T follicular helper cell (primary cell): ENCODE results near the gene ANKRD60.
A peak's percentile ranks its signal among the peaks of the same experiment; 100 is the strongest.

Experiments used
- DNase-seq: peaks from one replicate; pipeline ENCODE4 v3.0.0-alpha.2; 2020; ENCODE audit warnings: low read depth
- total RNA-seq, 2 experiments: gene quantifications; one replicate each; lab custom pipeline; 2026; lab: John Stamatoyannopoulos, UW

The ANKRD60 gene
- 0 to 0.04 reads per million in 2 experiments for total RNA-seq

DNA sequence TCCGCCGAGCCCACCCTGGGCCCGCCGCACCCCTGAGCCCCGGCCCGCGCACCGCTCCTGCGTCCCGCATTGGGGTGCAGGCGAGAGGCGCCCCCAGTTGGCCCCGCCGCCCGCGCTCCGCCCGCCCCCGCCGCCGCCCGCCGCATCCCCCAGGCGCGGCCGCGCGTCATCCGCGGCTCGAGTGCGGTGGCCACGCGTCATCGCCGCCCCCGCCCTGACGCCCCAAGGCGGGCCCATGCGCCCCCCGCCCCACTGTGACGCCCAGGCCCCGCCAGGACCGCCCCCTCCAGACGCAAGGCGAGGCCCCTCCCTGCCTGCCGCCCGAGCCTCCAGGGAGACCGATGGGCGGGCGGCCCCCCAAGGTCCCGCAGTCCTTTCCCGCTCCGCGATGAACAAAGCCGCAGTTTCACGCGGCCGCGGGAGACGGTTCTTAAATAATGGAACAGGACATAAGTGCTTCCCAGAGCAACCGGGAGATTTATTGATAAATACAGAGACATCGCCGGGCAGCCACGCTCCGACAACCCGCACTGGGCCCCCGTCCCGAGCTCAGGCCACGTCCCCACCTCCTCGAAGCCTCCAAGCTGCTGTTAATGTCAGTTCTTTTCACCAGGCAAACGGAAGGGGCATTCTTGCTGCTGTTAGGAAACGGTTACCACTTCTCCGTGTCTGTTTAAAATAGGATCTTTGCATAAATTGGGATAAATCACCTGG is at the start of gene ANKRD60:
TSS of gene ANKRD60 (minus strand) at position 170 of the 714 bp plus-strand sequence. CDS start at position 170, 0 bp downstream.
- DNase-seq = peak; percentile 67

GRCh38 chr20:58277578-58278472 is 49.4 kb upstream of the ANKRD60 start:
- no peak for DNase-seq

GRCh38 chr20:58277107-58277506 is 48.7 kb upstream of the ANKRD60 start:
- DNase-seq = no peak

DNA sequence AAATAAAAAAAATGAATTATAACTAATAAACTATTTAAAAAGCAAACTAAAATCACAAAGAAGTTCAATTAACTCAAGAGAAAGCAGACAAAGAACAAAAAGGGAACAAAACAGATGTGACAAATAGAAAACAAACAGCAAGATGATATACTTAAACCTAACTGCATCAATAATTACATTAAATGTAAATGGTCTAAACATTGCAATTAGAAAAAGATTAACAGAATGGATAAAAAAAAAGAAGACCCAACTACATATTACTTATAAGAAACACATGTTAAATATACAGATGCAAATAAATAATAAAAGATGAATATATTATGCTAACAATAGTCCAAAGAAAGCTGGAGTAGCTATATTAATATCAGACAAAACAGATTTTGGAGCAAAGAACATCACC is 45.9 kb upstream of the ANKRD60 start:
- no peak for DNase-seq

- no peak for DNase-seq
These were observed 43.3 kb upstream of the ANKRD60 start for GRCh38 chr20:58271606-58272351.

DNA sequence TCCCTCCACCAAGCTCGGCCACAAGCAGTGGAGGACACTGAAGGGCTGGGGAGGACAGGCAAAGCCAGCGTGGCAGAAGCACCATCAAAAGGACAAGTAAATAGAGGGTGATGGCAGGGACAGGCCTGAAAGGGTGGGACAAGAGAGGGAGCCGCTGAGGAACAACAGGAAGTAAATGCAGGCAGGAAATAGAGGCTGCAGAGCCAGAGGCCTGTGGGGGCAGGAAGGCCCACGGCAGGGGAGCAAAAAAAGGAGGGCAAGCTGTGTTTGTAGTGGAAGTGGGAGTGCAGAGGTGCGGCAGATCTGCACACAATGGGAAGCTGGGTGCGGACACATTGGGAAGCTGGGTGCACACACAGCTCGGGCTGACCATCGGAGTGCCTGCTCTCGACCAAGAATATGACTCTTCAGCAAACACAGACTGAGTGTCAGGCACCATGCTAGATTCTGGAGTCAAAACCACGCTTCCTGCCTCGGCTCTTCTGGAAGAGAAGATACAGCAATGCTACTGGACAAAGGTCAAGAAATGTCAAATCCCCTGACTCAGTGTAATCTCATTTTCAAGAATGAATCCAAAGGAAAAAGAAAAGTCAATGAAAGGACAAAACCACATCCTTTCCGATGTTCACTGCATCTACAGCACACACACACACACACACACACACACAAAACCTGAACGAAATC is 40.6 kb upstream of the ANKRD60 start:
- no peak for DNase-seq

DNA sequence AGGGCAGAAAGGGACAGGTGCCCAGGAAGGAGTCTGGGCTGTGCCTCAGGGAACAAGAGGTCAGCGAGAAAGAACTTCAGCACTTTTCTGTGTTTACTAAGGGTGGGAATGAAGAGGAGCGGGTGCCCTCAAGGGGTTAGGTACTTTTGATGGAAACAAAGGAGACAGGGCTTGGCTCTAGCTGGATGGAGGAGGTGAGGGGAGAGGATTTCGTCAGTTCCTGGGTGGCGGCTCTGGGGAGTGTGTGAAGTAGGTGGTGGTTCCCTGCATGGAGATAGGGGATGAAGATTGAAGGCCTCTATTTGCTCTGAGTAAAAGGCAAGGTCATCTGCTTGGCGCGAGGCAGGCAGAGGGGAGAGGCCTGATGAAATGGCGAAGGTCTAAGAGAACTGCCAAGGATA is 40.0 kb upstream of the ANKRD60 start:
- DNase-seq = no peak

GRCh38 chr20:58267389-58268215 is 39.1 kb upstream of the ANKRD60 start:
- DNase-seq = no peak

DNA sequence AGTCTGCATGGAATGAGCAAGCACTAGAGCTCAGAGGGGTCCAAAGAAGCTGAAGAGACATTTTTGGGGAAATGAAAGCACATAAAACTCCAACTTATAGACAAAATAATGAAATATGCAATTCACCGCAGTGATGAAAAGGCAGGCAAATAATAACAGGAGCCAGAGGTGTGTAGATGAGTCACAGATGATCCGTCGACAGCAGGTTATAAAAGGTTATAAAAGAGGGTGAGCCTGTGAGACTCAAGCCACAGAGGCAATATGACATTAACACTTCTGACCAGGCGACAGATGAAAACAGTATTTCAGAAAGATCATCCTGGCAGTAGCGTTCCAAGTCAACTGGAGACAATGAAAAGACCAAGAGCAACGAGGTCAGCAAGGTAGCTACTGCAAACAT is 35.8 kb upstream of the ANKRD60 start:
- DNase-seq = no peak

GRCh38 chr20:58261660-58262059 is 33.2 kb upstream of the ANKRD60 start:
- DNase-seq = no peak

DNA sequence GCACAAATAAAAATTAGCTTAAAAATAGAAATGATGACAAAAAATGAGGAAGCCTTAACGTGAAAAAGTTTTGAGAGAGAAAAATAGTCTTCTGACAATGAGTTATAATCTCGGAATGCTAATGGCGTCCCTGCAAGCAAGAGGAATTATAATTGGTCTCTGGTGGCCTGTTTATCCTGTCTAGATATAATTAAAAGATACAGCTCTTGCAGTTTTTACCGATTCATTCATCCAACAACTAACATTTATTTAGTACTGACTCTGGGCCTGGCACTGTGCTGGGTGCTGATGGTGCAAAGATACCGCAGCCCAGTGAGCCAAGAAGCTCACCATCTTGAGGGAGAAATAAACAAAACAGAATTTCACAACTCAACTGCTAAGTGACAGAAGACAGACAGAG is 31.6 kb upstream of the ANKRD60 start:
- DNase-seq = no peak

- no peak for DNase-seq
These were observed 28.4 kb upstream of the ANKRD60 start for GRCh38 chr20:58256842-58257241.

DNA sequence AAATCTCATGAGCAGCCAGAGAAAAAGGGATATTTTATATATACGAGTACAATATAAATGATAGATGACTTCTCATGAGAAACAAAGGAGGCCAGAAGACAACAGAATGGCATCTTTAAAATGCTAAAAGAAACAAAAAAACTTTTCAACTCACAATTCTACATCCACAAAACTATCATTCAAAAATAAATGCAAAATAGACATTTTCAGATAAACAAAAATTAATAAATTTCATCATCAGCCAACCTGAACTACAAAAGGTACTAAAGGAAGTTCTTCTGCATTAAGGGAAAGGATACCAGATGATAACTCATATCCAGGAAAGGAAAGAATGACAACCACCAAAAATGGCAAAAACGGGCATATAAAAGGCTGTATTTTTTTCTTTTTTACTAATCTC is 27.9 kb upstream of the ANKRD60 start:
- DNase-seq = no peak

DNA sequence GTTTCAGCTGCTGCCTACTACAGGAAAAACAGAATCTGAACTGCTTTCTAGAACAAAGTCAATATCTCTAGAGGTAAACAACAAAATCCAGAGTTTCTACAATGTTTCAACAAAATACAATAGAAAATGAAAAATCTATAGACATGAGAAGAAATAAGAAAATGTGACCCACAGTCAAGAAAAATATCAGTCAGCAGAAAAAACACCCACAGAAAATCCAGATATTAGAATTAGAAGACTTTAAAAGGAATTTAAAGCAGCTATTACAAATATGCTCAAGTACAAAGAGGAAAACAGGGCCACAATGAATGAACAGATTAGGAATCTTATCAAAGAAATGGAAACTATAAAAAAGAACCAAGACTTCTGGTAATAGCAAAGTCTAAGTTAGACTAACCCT is 26.4 kb upstream of the ANKRD60 start:
- no peak for DNase-seq

DNA sequence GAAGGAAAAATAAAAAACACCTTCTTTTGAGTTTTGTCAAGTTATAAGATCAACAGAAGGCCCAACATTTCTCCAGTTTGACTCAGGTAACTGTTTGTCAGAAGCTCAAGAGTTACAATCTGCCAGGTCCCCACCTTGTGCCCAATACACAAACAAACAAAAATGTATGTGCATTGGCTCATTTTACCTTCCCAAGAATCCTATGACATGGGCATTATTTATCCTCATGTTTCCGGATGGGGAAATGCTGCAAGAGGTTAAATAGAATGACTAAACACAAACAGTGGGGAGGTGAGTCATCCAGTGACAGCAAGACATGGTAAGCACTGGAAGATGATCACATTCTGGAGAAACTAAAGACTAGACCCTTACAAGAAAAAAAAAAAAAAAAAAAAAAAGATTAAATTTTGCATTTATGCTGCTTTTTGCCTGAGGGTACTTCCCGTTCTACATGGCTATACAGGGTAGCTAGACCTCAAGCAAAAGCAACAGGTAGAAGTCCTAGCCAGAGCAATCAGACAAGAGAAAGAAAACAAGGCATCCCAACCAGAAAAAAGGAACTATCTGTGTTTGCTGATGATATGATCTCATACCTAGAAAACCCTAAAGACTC is 23.6 kb upstream of the ANKRD60 start:
- DNase-seq = no peak

DNA sequence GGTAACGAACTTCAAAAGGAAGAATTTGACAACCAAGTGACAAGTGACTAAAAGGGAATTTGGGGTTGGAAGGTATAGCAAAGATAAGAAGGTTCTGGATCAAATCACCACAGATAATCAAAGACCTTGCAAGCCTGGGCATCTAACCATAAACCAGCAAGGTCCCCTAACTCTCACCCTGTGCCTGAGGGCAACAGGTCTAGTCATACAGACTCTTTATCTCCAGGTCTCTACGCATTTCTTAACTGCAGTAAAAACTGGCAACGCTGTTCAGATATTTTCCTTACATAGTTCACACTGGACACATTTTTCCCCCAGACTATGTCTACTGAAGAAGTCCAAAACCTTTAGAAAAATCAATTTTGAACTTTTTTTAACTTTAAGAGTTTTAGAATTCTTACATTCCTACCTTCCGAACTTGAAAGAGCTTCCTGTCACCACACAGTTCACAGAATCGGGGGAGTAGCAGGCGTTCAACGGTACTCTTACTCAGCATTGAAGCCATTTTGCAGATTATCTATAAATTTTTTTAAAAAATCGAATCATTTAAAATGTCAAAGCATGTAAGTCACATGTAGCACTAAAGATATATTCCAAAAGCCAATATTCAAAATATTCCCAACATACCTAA is 23.0 kb upstream of the ANKRD60 start:
- DNase-seq = no peak

GRCh38 chr20:58246346-58246745 is 17.9 kb upstream of the ANKRD60 start:
- no peak for DNase-seq

DNA sequence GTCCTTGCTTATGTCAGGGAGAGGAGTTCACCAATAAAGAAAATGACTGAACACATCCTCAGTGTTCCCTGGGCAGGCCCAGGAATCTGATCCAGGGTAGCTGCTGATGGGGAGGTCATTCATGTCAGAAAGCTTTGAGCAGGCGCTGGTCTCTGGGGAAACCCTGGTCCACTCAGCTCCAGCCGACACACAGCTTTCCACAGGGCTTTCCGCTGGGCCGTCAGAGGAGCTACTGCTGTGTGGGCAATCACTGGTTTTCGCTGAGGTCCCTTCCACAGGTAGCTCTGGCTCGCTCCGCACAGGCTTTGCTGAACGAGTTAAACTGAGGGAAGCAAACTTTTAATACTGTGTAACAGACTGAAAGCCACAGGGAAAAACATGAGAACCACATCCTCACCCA is 17.5 kb upstream of the ANKRD60 start:
- no peak for DNase-seq

- no peak for DNase-seq
These were observed 16.9 kb upstream of the ANKRD60 start for GRCh38 chr20:58245181-58245891.
